Upper lobe of left lung (tissue), 6 donors: Measurements from ENCODE around the gene FNDC5. TPM values are rescaled to one million over a fixed set of nuclear protein-coding genes. Genes with fewer than 3 reads are reported as not detected.

Source experiments
- ATAC-seq, 2 donors: fragments of 200-7000 bp; cut with Tn5 transposase; one replicate each; pipeline ENCODE4 v1.9.1; 2022; ENCODE audit warnings: mild to moderate bottlenecking in 2 of 2, moderate library complexity in 2 of 2; ENCODE audit not compliant: low FRiP score in 2 of 2
- DNase-seq, 2 donors: peaks; one replicate each; pipeline ENCODE4 v3.0.0-alpha.2; 2019 to 2020
- H3K27ac ChIP-seq, 4 donors: fragments of 200-600 bp; sonication (generic); one replicate each; pipeline ENCODE4 v1.5.1; 2016 to 2019
- H3K27me3 ChIP-seq, 4 donors: fragments of 200-600 bp; sonication (generic); one replicate each; pipeline ENCODE4 v1.5.1; 2017 to 2019
- H3K36me3 ChIP-seq, 4 donors: fragments of 200-600 bp; sonication (generic); one replicate each; pipeline ENCODE4 v1.5.1; 2016 to 2019
- H3K4me1 ChIP-seq, 4 donors: fragments of 200-600 bp; sonication (generic); one replicate each; pipeline ENCODE4 v1.5.1; 2018 to 2019
- H3K4me3 ChIP-seq, 4 donors: fragments of 200-600 bp; sonication (generic); one replicate each; pipeline ENCODE4 v1.5.1; 2017 to 2019; ENCODE audit warnings: mild to moderate bottlenecking in 2 of 4, moderate library complexity in 1 of 4
- H3K9me3 ChIP-seq, 4 donors: fragments of 200-600 bp; sonication (generic); one replicate each; pipeline ENCODE4 v1.5.1; 2018 to 2019
- EP300 ChIP-seq, 4 donors: sonication (generic); formaldehyde crosslinking; IDR thresholded peaks; one replicate each; pipeline ENCODE4 v1.5.1; 2017; ENCODE audit warnings: antibody characterized with exemption in 4 of 4, control low read depth in 2 of 4
- POLR2A ChIP-seq, 4 donors: fragments of 450-650 bp; IDR thresholded peaks; one replicate each; pipeline ENCODE4 v1.5.1; 2016 to 2017; ENCODE audit warnings: antibody characterized with exemption in 4 of 4, mild to moderate bottlenecking in 2 of 4
- POLR2AphosphoS5 ChIP-seq, 2 donors: sonication (generic); formaldehyde crosslinking; IDR thresholded peaks; one replicate each; pipeline ENCODE4 v1.5.1; 2017; ENCODE audit warnings: antibody characterized with exemption in 2 of 2
- whole genome bisulfite sequencing, 2 donors: methylation state at CpG; one replicate each; pipeline ENCODE4 v1.1.5; 2017 to 2018; 5-methylcytosine and 5-hydroxymethylcytosine counted together
- total RNA-seq, 6 donors: library from RNA; depleted of rRNA in 4 of 6; stranded (reverse); fragments of >200 nt in 4 of 6; gene quantifications; one replicate each; pipeline versions ENCODE4 v1.1.0 to v1.2.1, GENCODE V29; 2016 to 2021
- TF ChIP-seq, protein P1 (sequence below), 6 experiments: fragments of 450-650 bp in 4 of 6; fragments of 200-600 bp in 2 of 6; sonication (generic) in 2 of 6; IDR thresholded peaks; one replicate each; pipeline ENCODE4 v1.5.1; 2016 to 2019; ENCODE audit warnings: antibody characterized with exemption in 6 of 6
- donor health status: DM: no; HTN: no; CAD: no; lungs with moderate emphysema.
- donor health status: DM: no; HTN: yes; CAD: no; lungs with severe emphysema.

FNDC5 gene
- total RNA-seq, 6 donors from 2014 or later = 0.30 to 10.3 (median 2.2) TPM; not detected in 2

- H3K4me1 ChIP-seq = peaks cover 6 to 22% (median 10%) of the 10 kb centered on the region in 4 donors
- TF ChIP-seq POLR2A (IDR thresholded peaks at IDR 0.05) (no peak), POLR2AphosphoS5 (IDR thresholded peaks at IDR 0.05) (no peak), EP300 (IDR thresholded peaks at IDR 0.05) (no peak)
- TF ChIP-seq, protein P1, sequence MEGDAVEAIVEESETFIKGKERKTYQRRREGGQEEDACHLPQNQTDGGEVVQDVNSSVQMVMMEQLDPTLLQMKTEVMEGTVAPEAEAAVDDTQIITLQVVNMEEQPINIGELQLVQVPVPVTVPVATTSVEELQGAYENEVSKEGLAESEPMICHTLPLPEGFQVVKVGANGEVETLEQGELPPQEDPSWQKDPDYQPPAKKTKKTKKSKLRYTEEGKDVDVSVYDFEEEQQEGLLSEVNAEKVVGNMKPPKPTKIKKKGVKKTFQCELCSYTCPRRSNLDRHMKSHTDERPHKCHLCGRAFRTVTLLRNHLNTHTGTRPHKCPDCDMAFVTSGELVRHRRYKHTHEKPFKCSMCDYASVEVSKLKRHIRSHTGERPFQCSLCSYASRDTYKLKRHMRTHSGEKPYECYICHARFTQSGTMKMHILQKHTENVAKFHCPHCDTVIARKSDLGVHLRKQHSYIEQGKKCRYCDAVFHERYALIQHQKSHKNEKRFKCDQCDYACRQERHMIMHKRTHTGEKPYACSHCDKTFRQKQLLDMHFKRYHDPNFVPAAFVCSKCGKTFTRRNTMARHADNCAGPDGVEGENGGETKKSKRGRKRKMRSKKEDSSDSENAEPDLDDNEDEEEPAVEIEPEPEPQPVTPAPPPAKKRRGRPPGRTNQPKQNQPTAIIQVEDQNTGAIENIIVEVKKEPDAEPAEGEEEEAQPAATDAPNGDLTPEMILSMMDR (IDR thresholded peaks at IDR 0.05) = no peak
- H3K36me3 ChIP-seq = no peaks in the 10 kb centered on the region
- no peaks in the 10 kb centered on the region for H3K9me3 ChIP-seq
- H3K4me3 ChIP-seq = no peak overlapping the region
- no peak overlapping the region for H3K27ac ChIP-seq
- ATAC-seq (no peak), DNase-seq (no peak)
- H3K27me3 ChIP-seq = peaks cover 0 to 27% (median 18%) of the 10 kb centered on the region in 4 donors
- WGBS, 2 donors = 30% methylated on average over 16 to 19 of the region's 22 CpGs
Observed at GRCh38 chr1:32881871-32882850, 11.4 kb upstream of the FNDC5 start.

GRCh38 chr1:32881291-32881690 lies 10.6 kb upstream of the FNDC5 start:
- Histone ChIP-seq H3K27me3 (peaks cover 0 to 18% (median 11%) of the 10 kb centered on the region in 4 donors), H3K4me3 (no peak overlapping the region), H3K27ac (no peak overlapping the region), H3K36me3 (no peaks in the 10 kb centered on the region), H3K9me3 (no peaks in the 10 kb centered on the region), H3K4me1 (peaks cover 4 to 23% (median 8%) of the 10 kb centered on the region in 4 donors)
- TF ChIP-seq, protein P1 (IDR thresholded peaks at IDR 0.05) = no peak
- TF ChIP-seq POLR2A (IDR thresholded peaks at IDR 0.05) (no peak), EP300 (IDR thresholded peaks at IDR 0.05) (no peak), POLR2AphosphoS5 (IDR thresholded peaks at IDR 0.05) (no peak)
- DNase-seq (no peak), ATAC-seq (no peak)
- WGBS, 2 donors = 66 to 76% methylated on average over 5 of the region's 5 CpGs

- Histone ChIP-seq H3K4me3 (no peak overlapping the region), H3K27me3 (no peaks in the 10 kb centered on the region), H3K36me3 (no peaks in the 10 kb centered on the region), H3K27ac (no peak overlapping the region), H3K9me3 (no peaks in the 10 kb centered on the region), H3K4me1 (peaks cover 0 to 16% (median 4%) of the 10 kb centered on the region in 4 donors)
- 71 to 87% methylated on average over 3 to 4 of the region's 5 CpGs for WGBS, 2 donors
- no peak for ATAC-seq
- no peak for DNase-seq
- TF ChIP-seq, protein P1 (IDR thresholded peaks at IDR 0.05) = no peak
- TF ChIP-seq POLR2AphosphoS5 (IDR thresholded peaks at IDR 0.05) (no peak), EP300 (IDR thresholded peaks at IDR 0.05) (no peak), POLR2A (IDR thresholded peaks at IDR 0.05) (no peak)
Observed at GRCh38 chr1:32878637-32879041, 7.9 kb upstream of the FNDC5 start.

DNA sequence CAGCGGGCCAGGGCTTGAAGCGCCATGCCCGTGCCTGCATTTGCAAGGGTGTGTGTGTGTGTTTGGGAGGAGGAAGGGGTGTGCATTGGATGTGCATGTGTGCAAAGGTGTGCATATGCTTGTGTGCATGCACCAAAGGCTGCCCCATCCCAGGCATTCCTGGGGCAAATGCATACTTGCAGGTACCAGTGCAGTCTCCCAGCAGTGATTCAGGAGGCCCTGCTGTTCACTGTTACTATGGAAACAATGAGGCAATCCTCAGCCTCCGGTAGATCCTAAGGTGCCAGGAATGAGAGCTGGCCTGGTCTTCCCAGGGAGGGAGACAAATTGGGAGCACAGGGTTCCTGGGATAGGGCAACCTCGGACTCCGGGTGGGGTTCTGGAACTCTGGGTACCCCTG lies 7.5 kb upstream of the FNDC5 start:
- WGBS, 2 donors = 71 to 83% methylated on average over 4 to 6 of the region's 6 CpGs
- H3K36me3 ChIP-seq = no peaks in the 10 kb centered on the region
- TF ChIP-seq POLR2AphosphoS5 (IDR thresholded peaks at IDR 0.05) (no peak), EP300 (IDR thresholded peaks at IDR 0.05) (no peak), POLR2A (IDR thresholded peaks at IDR 0.05) (no peak)
- TF ChIP-seq, protein P1 (IDR thresholded peaks at IDR 0.05) = no peak
- H3K4me1 ChIP-seq = peaks cover 0 to 16% (median 4%) of the 10 kb centered on the region in 4 donors
- H3K4me3 ChIP-seq = no peak overlapping the region
- no peak for DNase-seq
- ATAC-seq = no peak
- no peak overlapping the region for H3K27ac ChIP-seq
- H3K27me3 ChIP-seq = no peaks in the 10 kb centered on the region
- no peaks in the 10 kb centered on the region for H3K9me3 ChIP-seq
